Stimulated activated CD4-positive, alpha-beta T cell treated with anti-CD3 and anti-CD28 coated beads, Interleukin-15, amount 100 ng/mL, for 48 hours (primary cell): Measurements from ENCODE around the gene NMS.
"Not testable (repeated sequence)": the region's sequence is repeated elsewhere in the genome, so short reads cannot be mapped to it uniquely, and the experiment has no call there.

ENCODE experiments used
- DNase-seq, 2 donors: peaks; one replicate each; pipeline ENCODE4 v3.0.0-alpha.2; 2020; ENCODE audit warnings: low read depth in 2 of 2

NMS gene

GRCh38 chr2:100470182-100470581 is at the start of gene NMS:
NMS (plus strand) TSS chr2:100470482; CDS start chr2:100470489, 7 bp downstream.
- no peak for DNase-seq

GRCh38 chr2:100422320-100423055 is 47.8 kb upstream of the NMS start:
- no peak for DNase-seq

- DNase-seq: no peak
These were observed 46.7 kb upstream of the NMS start for GRCh38 chr2:100423631-100424030.

- DNase-seq: no peak
These were observed 45.9 kb upstream of the NMS start for GRCh38 chr2:100424277-100424875.

DNA sequence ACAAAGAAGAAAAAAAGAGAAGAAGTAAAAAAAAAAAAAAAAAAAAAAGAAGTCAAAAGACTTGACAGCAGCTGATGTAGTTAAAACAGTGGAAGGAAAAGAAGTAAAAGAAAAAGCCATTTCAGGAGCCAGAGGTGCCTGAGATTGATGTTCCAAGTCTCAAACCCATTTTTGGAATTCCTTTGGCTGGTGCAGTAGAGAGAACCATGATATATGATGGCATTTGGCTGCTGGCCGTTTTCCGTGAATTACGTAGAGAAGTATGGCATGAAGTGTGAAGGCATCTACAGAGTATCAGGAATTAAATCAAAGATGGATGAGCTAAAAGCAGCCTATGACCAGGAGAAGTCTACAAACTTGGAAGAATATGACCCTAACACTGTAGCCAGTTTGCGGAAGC is 45.2 kb upstream of the NMS start:
- DNase-seq: no peak

- no peak for DNase-seq
These were observed 44.5 kb upstream of the NMS start for GRCh38 chr2:100425573-100426383.

- no peak for DNase-seq
These were observed 43.9 kb upstream of the NMS start for GRCh38 chr2:100426384-100426720.

- no peak for DNase-seq
These were observed 43.2 kb upstream of the NMS start for GRCh38 chr2:100427111-100427510.

DNA sequence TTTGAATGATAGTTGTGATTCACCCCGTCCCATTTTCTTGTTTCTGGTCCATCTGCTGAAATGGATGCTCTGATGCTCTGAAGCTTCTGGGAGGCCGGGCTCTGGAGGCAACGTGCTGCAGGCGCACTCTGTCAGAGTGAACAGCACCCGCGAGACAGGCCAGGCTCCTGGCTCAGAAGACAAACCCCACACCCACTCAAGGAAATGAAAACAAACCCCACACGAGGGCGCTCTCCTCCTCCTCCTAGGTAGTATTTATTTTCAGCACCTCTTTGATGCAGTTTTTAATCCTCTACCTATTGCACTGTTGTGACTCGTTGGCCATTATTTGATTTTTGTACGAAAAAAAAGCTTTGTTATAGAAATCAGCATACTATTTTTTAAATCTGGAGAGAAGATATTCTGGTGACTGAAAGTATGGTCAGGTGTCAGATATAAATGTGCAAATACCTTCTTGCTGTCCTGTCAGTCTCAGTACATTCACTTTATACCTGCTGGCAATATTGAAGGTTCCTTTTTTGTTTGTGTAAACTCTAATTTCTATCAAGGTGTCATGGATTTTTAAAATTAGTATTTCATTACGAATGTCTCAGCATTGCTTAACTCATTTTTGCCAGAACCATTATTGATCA is 42.5 kb upstream of the NMS start:
- peak; percentile 48 to 60 for DNase-seq

DNA sequence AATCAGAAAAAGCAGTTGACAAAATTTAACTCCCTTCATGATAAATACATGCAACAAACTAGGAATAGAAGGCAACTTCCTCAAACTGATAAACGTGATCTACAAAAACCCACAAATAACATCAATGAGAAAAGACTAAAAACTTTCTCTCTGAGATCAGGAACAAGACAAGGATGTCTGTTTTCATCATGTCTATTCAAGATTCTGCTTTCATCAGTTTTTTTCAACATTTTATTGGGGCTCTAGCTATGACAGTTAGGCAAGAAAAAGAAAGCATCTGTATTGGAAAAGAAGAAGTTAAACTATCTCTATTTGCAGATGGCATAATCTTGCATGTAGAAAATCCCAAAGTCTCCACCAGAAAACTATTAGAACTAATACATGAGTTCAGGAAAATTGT is 40.6 kb upstream of the NMS start:
- no peak for DNase-seq

- DNase-seq: no peak
These were observed 32.5 kb upstream of the NMS start for GRCh38 chr2:100437751-100438150.

GRCh38 chr2:100446696-100447095 is 23.6 kb upstream of the NMS start:
- DNase-seq: no peak

- DNase-seq: no peak
These were observed 19.2 kb upstream of the NMS start for GRCh38 chr2:100451092-100451491.

DNA sequence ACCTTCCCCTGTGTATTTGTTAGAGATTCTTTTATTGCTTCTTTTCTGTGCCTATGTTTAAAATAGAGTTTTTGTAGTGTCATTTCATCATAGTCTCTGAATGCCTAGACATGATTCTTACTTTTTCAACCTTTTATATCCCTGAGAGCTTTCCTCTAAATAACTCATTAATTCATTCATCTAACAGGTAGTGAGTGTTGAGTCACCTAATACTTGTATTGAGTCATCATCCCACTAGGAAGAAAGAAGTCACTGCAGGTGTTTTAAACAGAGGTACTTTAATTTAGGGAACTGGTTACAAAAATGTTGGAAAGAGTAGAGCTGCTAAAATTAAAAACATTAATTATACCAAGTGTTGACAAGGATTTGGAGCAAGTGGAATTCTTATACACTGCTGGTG is 18.5 kb upstream of the NMS start:
- DNase-seq: no peak

- DNase-seq: no peak
These were observed 16.4 kb upstream of the NMS start for GRCh38 chr2:100453853-100454252.

DNA sequence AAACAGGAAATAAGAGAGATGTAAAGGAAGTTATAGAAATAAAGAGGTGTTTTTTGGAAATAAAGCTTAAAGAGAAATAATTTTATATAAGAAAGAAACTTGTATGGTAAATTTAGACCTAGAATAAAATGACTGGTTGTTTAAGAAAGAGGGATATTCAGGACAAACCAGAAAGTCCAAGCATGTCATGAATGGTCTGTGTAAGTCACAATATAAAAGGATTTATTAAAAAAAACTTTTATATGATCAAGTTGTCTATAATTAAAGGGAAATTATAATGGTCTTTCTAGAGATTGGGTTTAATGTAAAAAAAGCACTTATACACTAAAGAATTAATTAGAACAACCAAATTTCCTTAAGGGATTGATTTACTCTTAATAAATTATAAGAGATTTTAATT is 13.9 kb upstream of the NMS start:
- not testable (repeated sequence) for DNase-seq

DNA sequence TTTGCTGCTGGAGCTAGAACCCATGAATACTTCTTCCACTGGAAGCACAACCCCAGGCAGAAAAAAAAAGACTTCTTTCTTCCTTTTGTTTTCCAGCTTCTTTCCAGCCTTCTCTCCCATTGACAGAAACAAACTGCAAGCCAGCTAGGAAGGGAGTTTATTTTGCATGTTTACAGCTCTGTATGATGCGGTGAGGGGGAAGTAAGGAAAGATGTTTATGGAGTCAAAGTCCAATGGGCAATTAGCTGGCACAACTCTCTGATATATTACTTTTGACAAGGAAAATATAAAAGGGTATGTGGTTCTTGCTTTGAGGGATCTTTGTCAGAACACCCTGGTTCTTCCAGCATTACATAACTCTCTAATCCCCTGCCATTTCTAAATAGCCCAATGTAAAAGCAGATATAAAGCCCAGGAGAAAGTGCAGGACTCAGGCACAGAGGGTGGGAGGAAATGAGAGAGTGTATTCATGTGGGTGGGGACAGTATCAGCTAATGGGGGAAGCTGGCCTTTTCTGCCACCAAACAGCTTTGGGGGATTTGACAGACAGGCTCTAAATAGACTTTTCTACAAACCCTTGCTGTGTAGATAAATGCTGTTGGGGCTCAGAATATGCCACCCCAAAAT is 9.3 kb upstream of the NMS start:
- no peak for DNase-seq

- DNase-seq: no peak
These were observed 724 bp downstream of the NMS start for GRCh38 chr2:100470898-100471514.

DNA sequence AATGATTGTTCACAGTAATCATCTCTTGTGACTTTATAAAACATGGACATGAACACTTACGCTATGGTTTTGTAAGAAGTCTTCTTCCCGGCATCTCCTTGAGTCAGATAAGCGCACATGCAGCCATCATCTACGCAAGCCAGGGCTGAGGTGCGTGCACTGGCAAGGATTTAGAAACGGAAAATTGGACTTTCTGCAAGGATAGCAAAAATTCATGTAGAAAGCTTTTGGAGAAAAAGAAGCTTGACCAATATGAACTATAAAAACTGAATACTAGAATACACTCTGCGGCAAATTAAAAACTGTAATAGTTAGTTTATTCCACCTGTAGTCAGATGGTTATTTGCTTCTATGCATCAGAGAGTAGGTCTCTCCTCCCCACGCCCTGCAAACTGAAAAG is 6.3 kb downstream of the NMS start:
- DNase-seq: no peak

- no peak for DNase-seq
These were observed 12.5 kb downstream of the NMS start for GRCh38 chr2:100482741-100483140.

GRCh38 chr2:100483895-100484294 is 13.6 kb downstream of the NMS start:
- DNase-seq: no peak

GRCh38 chr2:100484390-100484789 is 14.1 kb downstream of the NMS start:
- no peak for DNase-seq
